ENCODE results near the gene USP17L11. TPM values are rescaled to one million over a fixed set of nuclear protein-coding genes. Genes with fewer than 3 reads are reported as not detected.
"Not testable (repeated sequence)": the region's sequence is repeated elsewhere in the genome, so short reads cannot be mapped to it uniquely, and the experiment has no call there.

USP17L11 gene
- total RNA-seq, 1 donor from 2014 or later = not detected

DNA sequence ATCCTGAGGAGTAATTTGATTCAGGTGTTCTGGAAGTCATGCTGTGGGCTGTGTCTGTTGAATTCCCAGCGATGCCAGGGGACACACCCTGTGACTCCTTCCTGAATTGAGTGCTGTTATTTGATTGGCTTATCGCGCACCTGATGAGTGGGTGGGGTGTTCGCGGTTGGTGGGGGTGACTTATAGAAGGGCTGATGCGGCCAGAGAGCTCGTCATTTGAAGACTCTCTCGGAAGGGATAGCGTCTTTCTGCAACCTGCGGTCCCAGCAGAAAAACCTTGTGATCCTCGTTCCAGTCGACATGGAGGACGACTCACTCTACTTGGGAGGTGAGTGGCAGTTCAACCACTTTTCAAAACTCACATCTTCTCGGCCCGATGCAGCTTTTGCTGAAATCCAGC, 42.6 kb downstream of the USP17L11 start, which contains the start of gene USP17L20:
TSS of gene USP17L20 (plus strand) at position 301 of the 400 bp plus-strand sequence. CDS start at position 301, 0 bp downstream.
- H3K27ac ChIP-seq; H3K4me1 ChIP-seq; intact Hi-C loops (cut with DNase I); H3K36me3 ChIP-seq; H3K4me3 ChIP-seq; H3K27me3 ChIP-seq; DNase-seq; ATAC-seq; H3K9me3 ChIP-seq: not testable (repeated sequence)

DNA sequence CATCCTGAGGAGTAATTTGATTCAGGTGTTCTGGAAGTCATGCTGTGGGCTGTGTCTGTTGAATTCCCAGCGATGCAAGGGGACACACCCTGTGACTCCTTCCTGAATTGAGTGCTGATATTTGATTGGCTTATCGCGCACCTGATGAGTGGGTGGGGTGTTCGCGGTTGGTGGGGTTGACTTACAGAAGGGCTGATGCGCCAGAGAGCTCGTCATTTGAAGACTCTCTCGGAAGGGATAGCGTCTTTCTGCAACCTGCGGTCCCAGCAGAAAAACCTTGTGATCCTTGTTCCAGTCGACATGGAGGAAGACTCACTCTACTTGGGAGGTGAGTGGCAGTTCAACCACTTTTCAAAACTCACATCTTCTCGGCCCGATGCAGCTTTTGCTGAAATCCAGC, 47.4 kb downstream of the USP17L11 start, which contains the start of gene USP17L21:
TSS of gene USP17L21 (plus strand) at position 301 of the 400 bp plus-strand sequence. CDS start at position 301, 0 bp downstream.
- H3K27ac ChIP-seq; H3K4me1 ChIP-seq; DNase-seq; H3K36me3 ChIP-seq; H3K9me3 ChIP-seq; H3K27me3 ChIP-seq; H3K4me3 ChIP-seq; ATAC-seq; intact Hi-C loops (cut with DNase I): not testable (repeated sequence)

Other genes with a start within 250 kb of the USP17L11 start
- not detected for gene FAM90A26, start 45.0 kb upstream of the USP17L11 start, total RNA-seq
- not detected for gene USP17L10, start 4.7 kb upstream of the USP17L11 start, total RNA-seq
- not detected for gene USP17L12, start 4.7 kb downstream of the USP17L11 start, total RNA-seq
- not detected for gene USP17L13, start 9.5 kb downstream of the USP17L11 start, total RNA-seq
- gene USP17L15, start 19.0 kb downstream of the USP17L11 start, total RNA-seq = not detected
- gene USP17L17, start 28.5 kb downstream of the USP17L11 start, total RNA-seq = not detected
- gene USP17L18, start 33.2 kb downstream of the USP17L11 start, total RNA-seq = not detected
- gene USP17L19, start 38.0 kb downstream of the USP17L11 start, total RNA-seq = not detected
- gene USP17L20, start 42.7 kb downstream of the USP17L11 start, total RNA-seq = not detected
- gene USP17L21, start 47.5 kb downstream of the USP17L11 start, total RNA-seq = not detected
- gene USP17L22, start 52.2 kb downstream of the USP17L11 start, total RNA-seq = not detected
- gene USP17L24, start 109.8 kb downstream of the USP17L11 start, total RNA-seq = not detected
- gene USP17L25, start 114.5 kb downstream of the USP17L11 start, total RNA-seq = not detected
- not detected for gene USP17L26, start 119.3 kb downstream of the USP17L11 start, total RNA-seq
- gene USP17L5, start 124.0 kb downstream of the USP17L11 start, total RNA-seq = not detected
- not detected for gene USP17L27, start 128.7 kb downstream of the USP17L11 start, total RNA-seq
- not detected for gene USP17L28, start 133.5 kb downstream of the USP17L11 start, total RNA-seq
- not detected for gene USP17L29, start 138.2 kb downstream of the USP17L11 start, total RNA-seq
- not detected for gene USP17L30, start 147.7 kb downstream of the USP17L11 start, total RNA-seq
- not detected for gene DEFB131A, start 229.0 kb downstream of the USP17L11 start, total RNA-seq